Lower leg skin (tissue), 3 donors: ENCODE data around the gene NSG1.

ENCODE experiments used
- POLR2A ChIP-seq, 2 donors: fragments of 450-650 bp; IDR thresholded peaks; one replicate each; pipeline ENCODE4 v1.6.1; 2016 to 2017; ENCODE audit warnings: antibody characterized with exemption in 2 of 2, mild to moderate bottlenecking in 1 of 2, moderate library complexity in 1 of 2
- TF ChIP-seq, protein P1 (sequence below), 3 donors: fragments of 450-650 bp; IDR thresholded peaks; one replicate each; pipeline ENCODE4 v1.5.1; 2016; ENCODE audit warnings: antibody characterized with exemption in 3 of 3, mild to moderate bottlenecking in 3 of 3, moderate library complexity in 2 of 3

DNA sequence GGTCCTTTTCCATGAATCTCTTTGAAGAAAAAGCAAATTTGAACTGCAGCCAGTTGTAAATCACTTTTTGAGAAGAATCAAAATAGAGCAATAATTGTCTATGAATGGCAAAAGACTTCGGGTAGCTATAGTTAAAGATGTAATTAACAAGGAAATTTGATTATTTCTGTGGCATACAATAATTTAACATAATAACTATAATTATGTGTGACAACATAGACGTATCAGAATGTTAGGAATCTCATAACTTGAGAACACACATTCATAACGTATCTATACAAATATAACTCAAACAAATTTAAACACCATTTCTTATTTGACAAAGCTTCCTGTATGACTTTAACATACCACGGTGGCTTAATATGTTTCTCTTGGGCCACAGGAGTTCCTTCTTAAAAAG, 36.0 kb upstream of the NSG1 start:
- TF ChIP-seq, protein P1, sequence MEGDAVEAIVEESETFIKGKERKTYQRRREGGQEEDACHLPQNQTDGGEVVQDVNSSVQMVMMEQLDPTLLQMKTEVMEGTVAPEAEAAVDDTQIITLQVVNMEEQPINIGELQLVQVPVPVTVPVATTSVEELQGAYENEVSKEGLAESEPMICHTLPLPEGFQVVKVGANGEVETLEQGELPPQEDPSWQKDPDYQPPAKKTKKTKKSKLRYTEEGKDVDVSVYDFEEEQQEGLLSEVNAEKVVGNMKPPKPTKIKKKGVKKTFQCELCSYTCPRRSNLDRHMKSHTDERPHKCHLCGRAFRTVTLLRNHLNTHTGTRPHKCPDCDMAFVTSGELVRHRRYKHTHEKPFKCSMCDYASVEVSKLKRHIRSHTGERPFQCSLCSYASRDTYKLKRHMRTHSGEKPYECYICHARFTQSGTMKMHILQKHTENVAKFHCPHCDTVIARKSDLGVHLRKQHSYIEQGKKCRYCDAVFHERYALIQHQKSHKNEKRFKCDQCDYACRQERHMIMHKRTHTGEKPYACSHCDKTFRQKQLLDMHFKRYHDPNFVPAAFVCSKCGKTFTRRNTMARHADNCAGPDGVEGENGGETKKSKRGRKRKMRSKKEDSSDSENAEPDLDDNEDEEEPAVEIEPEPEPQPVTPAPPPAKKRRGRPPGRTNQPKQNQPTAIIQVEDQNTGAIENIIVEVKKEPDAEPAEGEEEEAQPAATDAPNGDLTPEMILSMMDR (IDR thresholded peaks at IDR 0.05) = no peak
- no peak for TF ChIP-seq POLR2A (IDR thresholded peaks at IDR 0.05)
